K562 (cell line): ENCODE data around the gene LGR6. TPM values are rescaled to one million over a fixed set of nuclear protein-coding genes. Genes with fewer than 3 reads are reported as not detected.

Experiments used
- ATF1 ChIP-seq, 2 experiments: fragments of 450-650 bp in 1 of 2; IDR thresholded peaks; 2 replicates each; pipeline ENCODE4 v1.6.1; 2016; ENCODE audit warnings: missing compliant biosample characterization in 1 of 2, missing genetic modification characterization in 1 of 2
- CCAR2 ChIP-seq: fragments of 200-400 bp; formaldehyde crosslinking; IDR thresholded peaks from 2 replicates; pipeline ENCODE4 v1.6.1; 2017; ENCODE audit warnings: mild to moderate bottlenecking, low read depth, low read length
- ERF ChIP-seq: fragments of 450-650 bp; formaldehyde crosslinking; IDR thresholded peaks from 2 replicates; pipeline ENCODE4 v1.4.0; 2020; ENCODE audit warnings: mild to moderate bottlenecking, mixed read lengths
- GTF2F1 ChIP-seq: IDR thresholded peaks from 2 replicates; pipeline ENCODE4 v1.6.1; 2011; ENCODE audit warnings: low read depth, low read length, improper control_type of control experiment
- HDAC1 ChIP-seq, 2 experiments: fragments of 450-650 bp; IDR thresholded peaks; 2 replicates each; pipeline ENCODE4 v1.6.1; 2016 to 2017; ENCODE audit warnings: inconsistent platforms in 1 of 2, mild to moderate bottlenecking in 1 of 2, moderate library complexity in 1 of 2
- HNRNPLL ChIP-seq: fragments of 200-400 bp; formaldehyde crosslinking; IDR thresholded peaks from 2 replicates; pipeline ENCODE4 v1.6.1; 2017; ENCODE audit warnings: low read length, low read depth, mild to moderate bottlenecking; ENCODE audit not compliant: poor library complexity, severe bottlenecking
- IRF1 ChIP-seq: sonication (generic); formaldehyde crosslinking; IDR thresholded peaks from 2 replicates; pipeline ENCODE4 v1.8.0; 2022; ENCODE audit warnings: missing genetic modification reagents, mild to moderate bottlenecking, borderline replicate concordance
- NFYB ChIP-seq: IDR thresholded peaks from 2 replicates; pipeline ENCODE4 v1.6.1; 2011; ENCODE audit warnings: mild to moderate bottlenecking, moderate library complexity; ENCODE audit not compliant: insufficient read length; ENCODE audit errors: extremely low read depth
- PML ChIP-seq: IDR thresholded peaks from 2 replicates; pipeline ENCODE4 v1.6.1; 2012; ENCODE audit warnings: low read length, inconsistent platforms
- PPARD ChIP-seq: fragments of 250-450 bp; sonication (Bioruptor Pico); IDR thresholded peaks from 2 replicates; pipeline ENCODE4 v1.8.0; 2022; ENCODE audit warnings: inconsistent platforms, mild to moderate bottlenecking, moderate library complexity
- RUNX1 ChIP-seq: sonication (generic); IDR thresholded peaks from 2 replicates; pipeline ENCODE4 v1.6.1; 2016; ENCODE audit warnings: antibody characterized with exemption, low read depth
- SAFB ChIP-seq: fragments of 200-400 bp; formaldehyde crosslinking; IDR thresholded peaks from 2 replicates; pipeline ENCODE4 v1.6.1; 2017; ENCODE audit warnings: low read depth, low read length, borderline replicate concordance
- TOE1 ChIP-seq, 2 experiments: fragments of 450-650 bp in 1 of 2; sonication (generic) in 1 of 2; formaldehyde crosslinking in 1 of 2; IDR thresholded peaks; 2 replicates each; pipeline versions ENCODE4 v1.7.1 to v1.8.0; 2016 to 2022; ENCODE audit warnings: borderline replicate concordance in 2 of 2, mild to moderate bottlenecking in 2 of 2, antibody characterized with exemption in 1 of 2, inconsistent platforms in 1 of 2, low read depth in 1 of 2, missing genetic modification reagents in 1 of 2, moderate library complexity in 1 of 2
- ZBTB34 ChIP-seq: fragments of 250-450 bp; sonication (Bioruptor Pico); IDR thresholded peaks from 2 replicates; pipeline ENCODE4 v1.8.0; 2021; ENCODE audit warnings: mild to moderate bottlenecking, moderate library complexity
- ZHX1 ChIP-seq: fragments of 150-350 bp; conservative IDR thresholded peaks from 2 replicates; pipeline ENCODE4 v1.6.1; 2014; ENCODE audit warnings: low read length
- ZNF609 ChIP-seq: sonication (generic); formaldehyde crosslinking; IDR thresholded peaks from 2 replicates; pipeline ENCODE4 v1.8.1; 2023; ENCODE audit warnings: missing genetic modification reagents, mild to moderate bottlenecking, borderline replicate concordance
- ZSCAN32 ChIP-seq: fragments of 450-650 bp; formaldehyde crosslinking; IDR thresholded peaks from 2 replicates; pipeline ENCODE4 v1.4.0; 2020; ENCODE audit warnings: mild to moderate bottlenecking, moderate library complexity
- polyA plus RNA-seq, 8 experiments: library from polyadenylated mRNA; depleted of rRNA in 4 of 8; stranded (reverse) in 5 of 8; unstranded in 3 of 8; fragments of >200 nt; fragmentation: Nextera tagmentation in 2 of 8; fragmentation: Illumina TruSeq in 1 of 8; extraction: Ambion mirVana in 2 of 8; extraction: Trizol in 1 of 8; gene quantifications; 2 replicates each; pipeline versions ENCODE4 v1.2.1 to v1.2.3, GENCODE V29; 2011 to 2014; ENCODE audit warnings: inconsistent platforms in 1 of 8, missing spikeins in 1 of 8
- total RNA-seq, 7 experiments: library from RNA; depleted of rRNA in 6 of 7; stranded (reverse); fragments of >200 nt in 6 of 7; fragmentation: Illumina TruSeq in 2 of 7; extraction: Trizol in 2 of 7; gene quantifications; 2 replicates each; pipeline versions ENCODE4 v1.2.1 to v1.2.3, GENCODE V29; 2011 to 2021; ENCODE audit warnings: low replicate concordance in 1 of 7

Gene LGR6
- total and polyA plus RNA-seq, 9 of the 15 experiments (the other 6 are each of a cell fraction or from before 2014, with no cell fraction given) = 0.01 to 0.54 (median 0.17) TPM; not detected in 1

- TF ChIP-seq IRF1 (CRISPR knock-in tag) (no peak), ZNF609 (CRISPR knock-in tag) (0 out of 2 replicates have a peak, but pooled peaks have one; percentile 81), HDAC1 (IDR thresholded peaks at IDR 0.05) (no peak), GTF2F1 (peak; percentile 71; the same call in 1 of the 2 replicates), HNRNPLL (no peak), ERF (CRISPR knock-in tag) (0 out of 2 replicates have a peak, but pooled peaks have one; percentile 27), PML (no peak; the same call in 1 of the 2 replicates), TOE1 (IDR thresholded peaks at IDR 0.05; ENCODE audit: borderline replicate concordance) (no peak), TOE1 (CRISPR knock-in tag; IDR thresholded peaks at IDR 0.05; ENCODE audit: borderline replicate concordance, low read depth) (no peak), PPARD (no peak), ZHX1 (no peak), ZBTB34 (CRISPR knock-in tag) (no peak), SAFB (no peak), CCAR2 (no peak), RUNX1 (no peak), ATF1 (CRISPR knock-in tag; IDR thresholded peaks at IDR 0.05) (no peak), ATF1 (tag; IDR thresholded peaks at IDR 0.05) (no peak), NFYB (peak; percentile 28), ZSCAN32 (CRISPR knock-in tag) (no peak)
Measured at GRCh38 chr1:202158810-202159533, 34.6 kb upstream of the LGR6 start (continued).
